Measurements from ENCODE around the gene ORC1. TPM values are rescaled to one million over a fixed set of nuclear protein-coding genes. Genes with fewer than 3 reads are reported as not detected.
A peak's percentile ranks its signal among the peaks of the same experiment; 100 is the strongest.

The ORC1 gene
- total RNA-seq, 1 experiment from 2014 or later, result 45.2 TPM

GRCh38 chr1:52367272-52367671 lies 37.0 kb downstream of the ORC1 start (continued):
- TF ChIP-seq CDX4 (CRISPR knock-in tag; IDR thresholded peaks at IDR 0.05; ENCODE audit: borderline replicate concordance) (no peak), ZMAT4 (CRISPR knock-in tag; IDR thresholded peaks at IDR 0.05) (no peak), AR (CRISPR knock-in tag; IDR thresholded peaks at IDR 0.05) (no peak), SMAD3 (CRISPR knock-in tag; IDR thresholded peaks at IDR 0.05; ENCODE audit: borderline replicate concordance) (no peak), FOXJ3 (CRISPR knock-in tag; IDR thresholded peaks at IDR 0.05; ENCODE audit: borderline replicate concordance) (no peak), ZBTB43 (CRISPR knock-in tag; IDR thresholded peaks at IDR 0.05) (no peak), AFF4 (CRISPR knock-in tag; IDR thresholded peaks at IDR 0.05; ENCODE audit: borderline replicate concordance) (no peak), FOXK1 (CRISPR knock-in tag; IDR thresholded peaks at IDR 0.05) (no peak), ZSCAN18 (CRISPR knock-in tag; IDR thresholded peaks at IDR 0.05) (no peak), MYBL2 (CRISPR knock-in tag; IDR thresholded peaks at IDR 0.05) (no peak)

GRCh38 chr1:52366517-52366827 lies 37.8 kb downstream of the ORC1 start:
- Mint-ChIP-seq H3K36me3 (peaks cover 22% of the 10 kb centered on the region), H3K4me1 (peaks cover 25% of the 10 kb centered on the region), H3K27ac (peak overlapping the region; percentile 91; the same call in 1 of the 2 replicates), H3K9me3 (no peaks in the 10 kb centered on the region), H3K27me3 (ENCODE audit: low read depth) (no peaks in the 10 kb centered on the region; the same call in 1 of the 2 replicates), H3K4me3 (peak overlapping the region; percentile 91)
- ChIA-PET CTCF (interaction anchor here (0.6 to 1.8 kb wide), 3 partner anchors 18 to 316 kb away, joined by 3 to 10 read pairs (median 3); no protein-coding TSS in a partner anchor), POLR2A (interaction anchor here (0.6 to 2.4 kb wide), 3 partner anchors 14 to 266 kb away, joined by 3 to 10 read pairs (median 4); partner anchors contain the start of genes ORC1, PRPF38A and SHISAL2A)
- DNase-seq (ENCODE audit: low spot score), result no peak
- no peak for ATAC-seq
- no peak for TF ChIP-seq PRRX2 (CRISPR knock-in tag; IDR thresholded peaks at IDR 0.05)
- TF ChIP-seq GABPB1 (CRISPR knock-in tag; IDR thresholded peaks at IDR 0.05), result no peak
- no peak for TF ChIP-seq ZNF121 (CRISPR knock-in tag; IDR thresholded peaks at IDR 0.05)
- no peak for TF ChIP-seq GRHL2 (CRISPR knock-in tag; IDR thresholded peaks at IDR 0.05; ENCODE audit: insufficient replicate concordance, severe bottlenecking)
- TF ChIP-seq ZNF138 (CRISPR knock-in tag; conservative IDR thresholded peaks at IDR 0.05), result no peak
- no peak for TF ChIP-seq TCF7 (CRISPR knock-in tag; IDR thresholded peaks at IDR 0.05; ENCODE audit: low read depth)
- no peak for TF ChIP-seq SMAD4 (CRISPR knock-in tag; IDR thresholded peaks at IDR 0.05)
- TF ChIP-seq ZNF425 (CRISPR knock-in tag; conservative IDR thresholded peaks at IDR 0.05), result no peak
- TF ChIP-seq USF2 (CRISPR knock-in tag; IDR thresholded peaks at IDR 0.05), result no peak

Data from WTC11 (cell line).